HCT116 (cell line): ENCODE measurements around the gene TOB2.

Source experiments
- CEBPB ChIP-seq: IDR thresholded peaks from 2 replicates; pipeline ENCODE4 v1.6.1; 2012; ENCODE audit warnings: low read depth
- EGR1 ChIP-seq: IDR thresholded peaks from 2 replicates; pipeline ENCODE4 v1.6.1; 2012; ENCODE audit warnings: low read depth
- EZH2 ChIP-seq: fragments of 200-600 bp; sonication (generic); IDR thresholded peaks from 2 replicates; pipeline ENCODE4 v1.6.1; 2017; ENCODE audit warnings: antibody characterized with exemption, mixed run types
- EZH2phosphoT487 ChIP-seq: fragments of 200-600 bp; IDR thresholded peaks from 2 replicates; pipeline ENCODE4 v1.6.1; 2018; ENCODE audit warnings: antibody characterized with exemption, borderline replicate concordance
- POLR2A ChIP-seq: IDR thresholded peaks from 2 replicates; pipeline ENCODE4 v1.7.0; 2011; ENCODE audit warnings: borderline replicate concordance; ENCODE audit not compliant: insufficient read depth, insufficient read length; ENCODE audit errors: extremely low read depth
- POLR2AphosphoS5 ChIP-seq: IDR thresholded peaks from 2 replicates; pipeline ENCODE4 v1.6.1; 2011; ENCODE audit warnings: mild to moderate bottlenecking, low read depth, low read length, moderate library complexity
- RAD21 ChIP-seq: IDR thresholded peaks from 2 replicates; pipeline ENCODE4 v1.6.1; 2012; ENCODE audit warnings: low read depth, mild to moderate bottlenecking
- SP1 ChIP-seq: IDR thresholded peaks from 2 replicates; pipeline ENCODE4 v1.6.1; 2012; ENCODE audit warnings: low read depth
- YY1 ChIP-seq: IDR thresholded peaks from 2 replicates; pipeline ENCODE4 v1.6.1; 2011; ENCODE audit warnings: low read length, low read depth, moderate library complexity, mild to moderate bottlenecking; ENCODE audit not compliant: insufficient replicate concordance; ENCODE audit errors: extremely low read depth
- ZFX ChIP-seq: fragments of 450-650 bp; IDR thresholded peaks from 2 replicates; pipeline ENCODE4 v1.6.1; 2017
- TF ChIP-seq, protein P1 (sequence below), 3 experiments: fragments of 200-600 bp in 1 of 3; sonication (generic) in 1 of 3; IDR thresholded peaks in 2 of 3; conservative IDR thresholded peaks in 1 of 3; 2 replicates each; pipeline ENCODE4 v1.5.1; 2012 to 2017; ENCODE audit warnings: low read depth in 2 of 3, low read length in 2 of 3, antibody characterized with exemption in 1 of 3, borderline replicate concordance in 1 of 3, control low read depth in 1 of 3, mild to moderate bottlenecking in 1 of 3, mixed read lengths in 1 of 3, mixed run types in 1 of 3, moderate library complexity in 1 of 3; ENCODE audit not compliant: insufficient read depth in 1 of 3
- TF ChIP-seq, protein P2 (sequence below): IDR thresholded peaks from 2 replicates; pipeline ENCODE4 v1.6.1; 2012

GRCh38 chr22:41417622-41418390 lies 28.8 kb downstream of the TOB2 start:
- TF ChIP-seq, protein P1, sequence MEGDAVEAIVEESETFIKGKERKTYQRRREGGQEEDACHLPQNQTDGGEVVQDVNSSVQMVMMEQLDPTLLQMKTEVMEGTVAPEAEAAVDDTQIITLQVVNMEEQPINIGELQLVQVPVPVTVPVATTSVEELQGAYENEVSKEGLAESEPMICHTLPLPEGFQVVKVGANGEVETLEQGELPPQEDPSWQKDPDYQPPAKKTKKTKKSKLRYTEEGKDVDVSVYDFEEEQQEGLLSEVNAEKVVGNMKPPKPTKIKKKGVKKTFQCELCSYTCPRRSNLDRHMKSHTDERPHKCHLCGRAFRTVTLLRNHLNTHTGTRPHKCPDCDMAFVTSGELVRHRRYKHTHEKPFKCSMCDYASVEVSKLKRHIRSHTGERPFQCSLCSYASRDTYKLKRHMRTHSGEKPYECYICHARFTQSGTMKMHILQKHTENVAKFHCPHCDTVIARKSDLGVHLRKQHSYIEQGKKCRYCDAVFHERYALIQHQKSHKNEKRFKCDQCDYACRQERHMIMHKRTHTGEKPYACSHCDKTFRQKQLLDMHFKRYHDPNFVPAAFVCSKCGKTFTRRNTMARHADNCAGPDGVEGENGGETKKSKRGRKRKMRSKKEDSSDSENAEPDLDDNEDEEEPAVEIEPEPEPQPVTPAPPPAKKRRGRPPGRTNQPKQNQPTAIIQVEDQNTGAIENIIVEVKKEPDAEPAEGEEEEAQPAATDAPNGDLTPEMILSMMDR (IDR thresholded peaks at IDR 0.05 in 2 of 3, conservative IDR thresholded peaks at IDR 0.05 in 1 of 3; ENCODE audit: borderline replicate concordance in 1 of 3, insufficient read depth in 1 of 3, low read depth in 2 of 3, low read length in 2 of 3) = no peak
- TF ChIP-seq YY1 (no peak), EZH2phosphoT487 (no peak), EGR1 (no peak), EZH2 (no peak), POLR2AphosphoS5 (no peak), CEBPB (no peak), ZFX (no peak), SP1 (no peak), RAD21 (no peak), POLR2A (no peak)
- TF ChIP-seq, protein P2, sequence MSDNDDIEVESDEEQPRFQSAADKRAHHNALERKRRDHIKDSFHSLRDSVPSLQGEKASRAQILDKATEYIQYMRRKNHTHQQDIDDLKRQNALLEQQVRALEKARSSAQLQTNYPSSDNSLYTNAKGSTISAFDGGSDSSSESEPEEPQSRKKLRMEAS = no peak
